Glomerular endothelial cell (primary cell): ENCODE results near the gene PRODH2. TPM values are rescaled to one million over a fixed set of nuclear protein-coding genes. Genes with fewer than 3 reads are reported as not detected.

Source experiments
- DNase-seq: peaks from one replicate; pipeline ENCODE4 v3.0.0-alpha.2; 2011; ENCODE audit warnings: low read depth, low spot score; ENCODE audit errors: extremely low read depth
- total RNA-seq: library from RNA; depleted of rRNA; stranded (reverse); fragments of >200 nt; gene quantifications from 2 replicates; pipeline ENCODE4 v1.2.3, GENCODE V29; 2015

The PRODH2 gene, protein sequence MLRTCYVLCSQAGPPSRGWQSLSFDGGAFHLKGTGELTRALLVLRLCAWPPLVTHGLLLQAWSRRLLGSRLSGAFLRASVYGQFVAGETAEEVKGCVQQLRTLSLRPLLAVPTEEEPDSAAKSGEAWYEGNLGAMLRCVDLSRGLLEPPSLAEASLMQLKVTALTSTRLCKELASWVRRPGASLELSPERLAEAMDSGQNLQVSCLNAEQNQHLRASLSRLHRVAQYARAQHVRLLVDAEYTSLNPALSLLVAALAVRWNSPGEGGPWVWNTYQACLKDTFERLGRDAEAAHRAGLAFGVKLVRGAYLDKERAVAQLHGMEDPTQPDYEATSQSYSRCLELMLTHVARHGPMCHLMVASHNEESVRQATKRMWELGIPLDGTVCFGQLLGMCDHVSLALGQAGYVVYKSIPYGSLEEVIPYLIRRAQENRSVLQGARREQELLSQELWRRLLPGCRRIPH
- total RNA-seq: not detected in 2 replicates

DNA sequence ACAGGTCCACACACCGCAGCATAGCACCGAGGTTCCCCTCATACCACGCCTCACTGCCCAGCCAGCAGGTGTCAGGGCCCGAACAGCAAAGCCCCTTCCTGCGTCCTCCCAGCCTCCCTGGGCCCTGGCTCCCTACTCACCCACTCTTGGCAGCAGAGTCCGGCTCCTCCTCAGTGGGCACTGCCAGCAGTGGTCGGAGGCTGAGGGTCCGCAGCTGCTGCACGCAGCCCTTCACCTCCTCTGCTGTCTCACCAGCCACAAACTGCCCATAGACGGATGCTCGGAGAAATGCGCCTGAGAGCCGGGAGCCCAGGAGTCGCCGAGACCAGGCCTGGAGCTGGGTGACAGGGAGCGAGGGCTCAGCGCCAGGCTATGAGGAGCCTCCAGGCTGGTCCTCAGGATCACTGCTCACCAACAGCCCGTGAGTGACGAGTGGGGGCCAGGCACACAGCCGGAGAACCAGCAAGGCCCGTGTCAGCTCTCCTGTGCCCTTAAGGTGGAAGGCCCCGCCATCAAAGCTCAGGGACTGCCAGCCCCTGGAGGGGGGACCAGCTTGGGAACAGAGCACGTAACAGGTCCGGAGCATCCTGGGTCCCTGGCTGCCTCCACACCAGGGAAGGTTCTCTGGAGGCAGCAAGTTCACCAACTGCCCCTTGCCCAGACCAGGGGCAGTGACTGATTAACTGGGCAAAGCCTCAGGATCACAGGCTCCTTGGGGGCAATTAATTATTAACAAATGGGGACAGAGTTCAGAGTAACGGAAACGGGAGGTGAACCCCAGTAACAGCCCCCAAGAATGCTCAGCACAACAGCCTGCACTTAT lies at the start of gene PRODH2:
PRODH2 (minus strand) TSS at position 626 of the 823 bp plus-strand sequence; CDS start at position 586, 40 bp downstream.
- DNase-seq: no peak

DNA sequence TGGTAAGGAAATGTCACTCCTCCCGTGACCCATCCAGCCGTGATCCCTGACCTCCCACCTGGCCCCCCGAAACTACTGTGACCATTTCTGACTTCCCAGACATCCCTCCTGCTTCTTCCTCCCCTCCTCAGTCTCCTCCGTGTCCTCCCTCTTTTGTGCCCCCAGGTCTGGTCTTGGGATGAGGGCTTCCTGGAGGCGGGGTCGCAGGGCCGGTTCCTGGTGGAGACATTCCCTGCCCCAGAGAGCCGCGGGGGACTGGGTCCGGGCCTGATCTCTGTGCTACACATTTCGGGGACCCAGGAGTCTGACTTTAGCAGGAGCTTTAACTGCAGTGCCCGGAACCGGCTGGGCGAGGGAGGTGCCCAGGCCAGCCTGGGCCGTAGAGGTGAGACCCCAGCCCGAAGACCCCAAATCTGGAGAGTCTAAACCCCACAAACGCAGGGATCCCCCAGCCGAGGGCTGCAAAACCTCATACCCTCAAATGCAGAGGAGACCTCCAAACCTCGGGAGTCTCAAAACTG lies 49.1 kb upstream of the PRODH2 start:
- no peak for DNase-seq

DNA sequence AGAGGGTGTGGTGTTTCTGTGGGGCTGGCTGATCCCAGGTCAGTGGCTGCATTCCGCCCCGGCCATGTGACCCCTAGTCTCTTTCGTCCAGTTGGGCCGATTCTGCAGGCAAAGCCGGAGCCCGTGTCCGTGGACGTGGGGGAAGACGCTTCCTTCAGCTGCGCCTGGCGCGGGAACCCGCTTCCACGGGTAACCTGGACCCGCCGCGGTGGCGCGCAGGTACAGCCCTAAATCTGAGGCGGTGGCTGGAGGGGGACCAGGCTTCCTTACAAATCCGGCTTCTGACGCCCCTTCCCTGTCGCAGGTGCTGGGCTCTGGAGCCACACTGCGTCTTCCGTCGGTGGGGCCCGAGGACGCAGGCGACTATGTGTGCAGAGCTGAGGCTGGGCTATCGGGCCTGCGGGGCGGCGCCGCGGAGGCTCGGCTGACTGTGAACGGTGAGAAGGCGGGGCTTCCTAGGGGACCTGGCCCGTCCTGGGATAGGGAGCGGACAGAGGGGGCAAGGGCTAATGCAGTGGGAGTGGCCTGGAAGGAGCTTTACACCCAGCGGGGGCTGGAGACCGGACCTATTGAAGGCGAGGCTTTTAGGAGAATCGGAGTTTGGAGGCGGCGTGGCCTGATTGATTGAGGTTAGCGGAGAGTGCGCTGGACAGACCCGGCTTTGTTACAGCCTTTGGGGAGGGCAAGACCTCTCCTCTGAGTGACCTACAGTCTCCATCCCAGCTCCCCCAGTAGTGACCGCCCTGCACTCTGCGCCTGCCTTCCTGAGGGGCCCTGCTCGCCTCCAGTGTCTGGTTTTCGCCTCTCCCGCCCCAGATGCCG lies 48.4 kb upstream of the PRODH2 start:
- DNase-seq: no peak

DNA sequence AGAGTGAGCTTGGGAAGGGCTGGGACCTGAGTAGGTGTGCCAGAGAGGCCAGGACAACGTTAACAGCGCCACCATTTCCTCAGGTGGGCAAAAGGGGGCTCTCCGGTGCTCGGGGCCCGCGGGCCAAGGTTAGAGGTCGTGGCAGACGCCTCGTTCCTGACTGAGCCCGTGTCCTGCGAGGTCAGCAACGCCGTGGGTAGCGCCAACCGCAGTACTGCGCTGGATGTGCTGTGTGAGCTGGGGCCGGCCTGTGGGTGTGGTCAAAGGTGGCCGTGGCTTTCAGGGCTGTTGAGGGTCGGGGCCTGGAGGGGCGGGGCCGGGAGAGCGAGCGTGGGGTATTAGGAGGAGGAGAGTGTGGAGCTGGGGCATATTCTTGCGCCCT lies 47.8 kb upstream of the PRODH2 start:
- DNase-seq: no peak

DNA sequence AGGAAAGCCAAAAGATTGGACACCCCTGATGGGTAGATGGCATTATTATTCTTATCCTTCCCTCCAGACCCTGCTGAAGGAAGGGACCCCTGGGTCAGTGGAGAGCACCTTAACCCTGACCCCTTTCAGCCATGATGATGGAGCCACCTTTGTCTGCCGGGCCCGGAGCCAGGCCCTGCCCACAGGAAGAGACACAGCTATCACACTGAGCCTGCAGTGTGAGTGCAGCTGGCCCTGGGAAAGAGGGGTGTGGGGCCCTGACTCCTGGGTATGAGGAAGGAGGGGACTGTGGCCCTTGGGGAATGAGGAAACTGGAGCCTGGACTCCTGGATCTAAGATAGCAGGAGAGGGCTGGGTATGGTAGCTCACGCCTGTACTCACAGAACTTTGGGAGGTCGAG lies 46.8 kb upstream of the PRODH2 start:
- no peak for DNase-seq

DNA sequence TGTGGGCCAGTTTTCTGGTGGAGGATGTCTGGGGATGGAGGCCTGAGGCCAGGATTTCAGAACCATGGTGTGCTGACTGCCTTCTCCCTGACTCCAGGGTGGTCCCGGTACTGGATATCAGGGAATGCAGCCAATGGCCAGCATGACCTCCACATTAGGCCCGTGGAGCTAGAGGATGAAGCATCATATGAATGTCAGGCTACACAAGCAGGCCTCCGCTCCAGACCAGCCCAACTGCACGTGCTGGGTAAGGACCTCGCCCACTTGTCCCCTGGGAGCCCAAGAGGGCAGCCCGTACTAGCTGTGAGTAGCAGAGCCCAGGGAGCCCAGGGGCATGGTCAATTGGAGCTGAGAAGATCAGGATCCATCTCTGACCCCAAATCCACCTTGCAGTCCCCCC lies 45.7 kb upstream of the PRODH2 start:
- DNase-seq: no peak

DNA sequence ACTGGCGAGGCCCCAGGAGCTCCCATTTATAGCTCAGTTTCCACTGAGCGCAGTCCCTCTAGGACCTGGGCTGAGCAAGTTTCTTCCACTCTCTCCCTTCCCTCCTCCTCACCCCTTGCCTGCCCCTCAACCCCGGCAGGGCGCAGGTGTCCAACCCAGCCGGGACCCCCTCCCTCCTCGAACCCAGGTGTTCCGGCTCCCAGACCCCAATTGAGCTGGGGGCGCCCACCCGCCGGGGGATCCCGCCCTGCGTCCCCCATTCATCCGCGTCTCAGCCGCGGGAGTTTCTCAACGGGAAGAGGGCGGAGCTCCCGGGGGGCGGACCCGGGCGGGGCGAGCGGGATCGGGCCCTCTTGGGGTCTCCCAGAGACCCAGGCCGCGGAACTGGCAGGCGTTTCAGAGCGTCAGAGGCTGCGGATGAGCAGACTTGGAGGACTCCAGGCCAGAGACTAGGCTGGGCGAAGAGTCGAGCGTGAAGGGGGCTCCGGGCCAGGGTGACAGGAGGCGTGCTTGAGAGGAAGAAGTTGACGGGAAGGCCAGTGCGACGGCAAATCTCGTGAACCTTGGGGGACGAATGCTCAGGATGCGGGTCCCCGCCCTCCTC lies 44.0 kb upstream of the PRODH2 start, which contains the start of gene KIRREL2:
KIRREL2 (plus strand) TSS at position 366 of the 604 bp plus-strand sequence; CDS start at position 575, 209 bp downstream.
- DNase-seq: no peak

DNA sequence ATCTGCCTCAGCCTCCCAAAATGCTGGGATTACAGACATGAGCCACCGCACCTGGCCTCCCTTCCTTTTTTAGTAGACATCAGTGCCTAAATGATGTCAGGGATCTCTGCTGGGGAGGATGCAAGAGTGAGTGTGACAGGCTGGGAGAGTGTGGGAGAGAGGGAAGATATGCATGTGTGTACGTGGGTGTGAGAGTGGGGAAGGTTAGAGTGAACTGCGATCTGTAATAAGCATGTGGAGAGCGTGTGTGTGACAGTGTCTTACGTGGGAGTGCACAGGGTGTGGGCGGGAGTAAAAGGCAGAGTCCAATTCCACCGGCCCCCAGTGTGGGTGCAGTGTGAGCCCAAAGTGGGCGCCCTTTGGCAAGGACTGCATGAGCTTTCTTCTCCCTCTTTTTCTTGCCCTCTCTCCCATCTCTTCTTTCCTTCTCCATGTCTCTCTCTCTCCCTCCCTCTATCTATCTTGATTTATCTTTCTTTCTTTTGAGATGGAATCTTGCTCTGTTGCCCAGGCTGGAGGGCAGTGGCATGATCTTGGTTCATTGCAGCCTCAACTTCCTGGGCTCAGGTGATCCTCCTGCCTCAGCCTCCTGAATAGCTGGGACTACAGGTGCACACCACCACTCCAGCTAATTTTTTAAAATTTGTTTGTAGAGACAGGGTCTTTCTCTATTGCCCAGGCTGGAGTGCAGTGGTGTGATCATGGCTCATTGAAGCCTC lies 40.6 kb upstream of the PRODH2 start:
- no peak for DNase-seq

DNA sequence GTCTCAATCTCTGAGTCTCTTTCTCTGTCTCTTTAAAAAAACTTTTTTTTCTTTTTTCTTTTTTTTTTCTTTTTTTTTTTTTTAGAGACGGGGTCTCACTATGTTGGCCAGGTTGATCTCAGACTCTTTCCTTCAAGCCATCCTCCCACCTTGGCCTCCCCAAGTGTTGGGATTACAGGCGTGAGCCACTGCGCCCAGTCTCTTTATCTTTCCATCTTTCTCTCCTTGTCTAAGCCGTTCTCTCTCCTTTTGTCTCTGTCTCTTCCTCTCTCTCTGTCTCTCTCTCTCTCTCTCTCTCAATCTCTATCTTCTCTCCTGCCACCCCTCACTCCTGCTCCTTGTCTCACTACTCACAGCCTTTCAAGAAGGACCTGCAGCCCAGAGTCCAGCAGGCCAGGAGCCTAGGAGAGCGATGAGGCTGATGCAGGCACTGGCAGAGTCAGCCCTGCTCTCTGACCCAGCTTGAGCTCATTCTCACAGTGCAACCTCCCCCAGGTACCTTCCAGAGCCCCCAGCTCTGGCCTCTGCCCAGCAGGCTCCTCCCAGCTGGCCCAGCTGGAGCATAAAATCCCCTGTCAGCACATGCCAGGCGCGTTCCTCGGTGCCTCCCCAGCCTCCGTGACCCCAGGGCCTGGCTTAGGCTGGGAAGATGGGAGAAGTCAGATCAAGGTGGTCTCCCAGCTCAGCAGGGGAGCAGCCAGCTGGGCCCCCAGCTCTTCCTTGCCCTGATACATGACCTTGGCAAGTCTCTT lies 39.6 kb upstream of the PRODH2 start, which contains the start of gene NPHS1:
NPHS1 (minus strand) TSS at position 476 of the 752 bp plus-strand sequence. CDS start 667 bp downstream, outside the sequence.
- no peak for DNase-seq

DNA sequence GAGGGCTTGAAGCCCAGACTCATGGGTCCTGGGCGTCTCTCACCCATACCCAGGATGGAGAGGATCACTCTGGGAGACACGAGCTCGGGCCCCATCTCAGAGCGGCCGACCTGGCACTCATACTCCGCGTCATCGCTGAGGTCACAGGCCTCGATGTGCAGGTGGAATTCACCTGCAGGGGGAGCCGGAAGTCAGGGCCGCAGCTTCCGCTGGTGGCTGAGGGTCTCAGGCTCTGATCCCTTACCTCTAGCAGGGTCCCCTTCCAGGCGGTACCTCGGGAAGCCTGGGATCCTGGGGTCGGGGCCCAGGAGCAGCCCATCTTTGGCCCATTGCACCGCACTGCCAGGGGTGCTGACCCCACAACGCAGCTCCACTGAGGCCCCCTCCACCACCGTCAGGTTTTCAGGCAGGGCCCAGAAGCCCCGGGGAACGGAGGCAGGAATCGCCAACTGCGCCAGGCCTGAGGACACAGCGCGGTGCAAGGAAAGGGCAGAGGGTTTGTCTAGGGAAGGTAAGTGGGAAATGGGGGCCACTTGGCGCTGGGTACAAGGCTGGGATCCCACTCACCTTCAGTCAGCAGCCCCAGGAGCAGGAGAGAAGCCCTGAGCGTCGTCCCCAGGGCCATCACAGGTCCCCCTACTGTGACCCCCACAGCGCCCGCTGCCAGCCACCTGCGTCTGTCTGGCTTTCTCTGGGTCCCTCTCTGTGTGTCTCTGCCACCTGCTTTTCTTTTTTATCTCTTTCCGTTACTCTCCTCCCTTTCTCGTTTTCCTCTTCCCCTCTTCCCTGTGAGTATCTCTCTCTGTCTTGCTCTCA lies 38.8 kb upstream of the PRODH2 start:
- DNase-seq: no peak

DNA sequence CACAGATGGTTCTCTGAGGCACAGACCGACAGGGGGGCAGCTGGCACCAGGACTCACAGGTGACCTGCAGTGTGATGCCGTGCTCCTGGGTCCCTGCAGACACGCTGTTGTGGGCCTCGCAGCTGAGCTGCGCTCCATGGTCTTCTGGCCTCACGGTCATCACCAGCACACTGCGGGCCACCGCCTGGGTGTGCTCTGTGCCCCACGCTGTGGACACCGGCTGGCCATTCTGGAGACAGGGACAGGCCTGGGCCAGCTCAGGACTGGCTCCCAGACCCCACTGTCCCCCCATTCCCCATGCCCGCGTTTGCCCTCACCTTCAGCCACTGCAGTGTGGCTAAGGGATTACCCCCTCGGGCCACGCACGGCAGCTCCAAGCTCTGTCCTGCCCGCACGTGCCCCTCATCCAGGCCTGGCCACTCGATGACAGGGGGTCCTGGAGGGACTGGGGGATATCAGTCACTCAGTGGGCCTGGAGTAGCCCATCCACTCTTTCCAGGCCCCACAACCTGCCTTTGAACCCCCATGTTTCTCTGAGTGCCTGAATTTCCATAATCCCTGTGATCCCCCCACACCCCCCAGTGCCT lies 36.4 kb upstream of the PRODH2 start:
- no peak for DNase-seq

DNA sequence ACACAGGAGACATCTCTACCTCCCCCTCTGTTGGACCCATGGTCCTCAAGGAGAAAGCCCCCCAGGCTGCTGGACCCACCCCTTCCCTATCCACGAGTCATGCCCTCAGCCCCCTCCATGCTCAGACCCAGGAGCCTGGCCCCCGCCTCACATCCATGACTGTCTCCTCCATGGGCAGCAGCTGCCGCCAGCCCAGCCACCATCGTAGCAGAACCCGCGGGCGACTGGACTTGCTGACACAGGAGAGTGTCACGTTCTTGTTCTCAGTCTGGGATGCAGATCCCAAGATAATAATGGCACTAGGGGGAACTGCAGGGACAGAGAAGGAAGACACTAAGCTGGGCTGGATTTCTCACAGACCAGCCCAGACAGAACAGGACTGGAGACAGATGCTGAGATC lies 35.8 kb upstream of the PRODH2 start:
- DNase-seq: no peak

DNA sequence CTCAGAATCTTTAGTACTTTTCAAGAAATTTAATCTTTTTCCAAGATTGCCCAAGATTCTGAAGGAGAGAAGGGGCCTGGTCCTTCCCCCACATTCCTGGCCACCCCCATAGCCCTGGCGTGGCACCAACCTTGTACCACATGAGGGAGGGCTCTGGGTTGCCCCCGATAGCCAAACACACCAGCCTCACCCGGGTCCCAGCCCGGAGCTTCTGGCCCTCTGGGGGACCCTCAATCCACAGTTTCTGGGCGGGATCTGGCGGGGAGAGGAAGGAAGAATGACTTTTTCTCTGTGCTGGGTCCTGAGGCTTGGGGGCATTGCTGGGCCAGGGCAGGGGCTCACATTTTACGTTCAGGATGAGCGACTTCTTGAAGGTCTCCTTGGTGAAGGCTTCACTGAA lies 35.3 kb upstream of the PRODH2 start:
- no peak for DNase-seq

DNA sequence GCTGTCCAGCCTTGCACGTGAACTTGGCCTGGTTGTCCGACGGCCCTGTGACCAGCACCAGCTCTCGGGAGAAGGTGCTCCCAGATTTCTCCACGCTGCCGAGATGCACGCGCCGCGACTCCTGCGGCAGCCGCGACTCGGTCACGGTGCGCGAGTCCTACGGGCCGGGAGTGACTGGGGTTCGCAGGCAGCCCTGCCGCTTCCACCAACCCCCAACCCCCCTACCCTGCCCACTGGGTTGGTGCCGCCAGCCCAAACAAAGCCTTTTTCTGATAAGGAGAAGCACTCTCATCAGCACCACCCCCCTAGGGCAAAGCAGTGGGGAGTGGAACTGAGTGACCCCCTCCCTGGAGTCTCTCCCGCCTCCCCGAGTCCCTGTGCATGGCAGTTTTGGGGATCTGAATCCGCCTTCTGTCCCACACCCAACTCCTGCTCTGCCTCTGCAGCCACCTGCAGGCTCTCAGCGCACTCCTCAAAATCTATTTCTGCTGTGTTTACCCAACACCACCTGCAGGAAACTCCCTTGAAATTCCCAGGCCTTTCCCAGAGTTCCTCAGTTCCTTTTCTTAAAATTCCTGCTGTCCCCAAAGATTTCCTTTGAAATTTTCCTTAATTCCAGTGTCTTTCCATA lies 33.5 kb upstream of the PRODH2 start:
- no peak for DNase-seq

DNA sequence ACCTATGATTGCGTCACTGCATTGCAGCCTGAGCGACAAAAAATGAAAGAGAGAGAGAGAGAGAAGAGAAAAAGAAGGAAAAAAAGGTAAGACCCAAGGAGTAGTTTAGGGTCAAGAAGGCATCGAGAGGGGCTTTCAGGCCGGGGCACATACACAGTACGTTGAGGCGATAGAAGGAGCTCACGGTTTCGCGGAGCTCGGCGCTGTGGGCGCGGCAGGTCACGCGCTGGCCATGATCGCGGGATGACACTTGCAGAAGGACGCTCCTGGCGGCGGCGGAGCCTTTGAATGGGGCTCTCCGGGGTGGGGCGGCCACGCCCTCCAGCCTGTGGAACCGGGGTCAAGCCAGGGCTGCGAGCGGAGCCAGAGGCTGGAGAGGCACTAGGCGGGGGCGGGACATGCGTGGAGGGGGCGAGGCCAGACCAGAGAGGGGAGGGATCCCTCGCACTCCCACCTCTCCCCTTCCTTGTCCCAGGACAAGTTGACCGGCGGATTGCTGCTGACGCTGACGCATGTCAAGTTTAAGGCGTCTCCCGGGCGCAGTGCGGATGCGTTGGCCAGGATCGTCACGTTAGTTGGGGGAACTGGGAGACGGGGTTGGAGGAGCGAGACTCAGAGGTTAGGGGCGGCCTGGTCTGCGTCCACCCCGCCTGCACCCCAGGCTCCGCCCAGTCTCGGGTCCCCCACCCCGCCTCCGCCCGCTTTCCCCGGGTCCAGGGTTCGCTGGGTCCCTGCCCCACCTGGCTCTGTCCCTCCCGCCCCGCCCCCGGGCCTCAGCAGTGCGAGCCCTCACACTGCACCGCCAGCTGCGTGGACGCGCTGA lies 32.8 kb upstream of the PRODH2 start:
- no peak for DNase-seq
